Stimulated activated CD4-positive, alpha-beta T cell treated with anti-CD3 and anti-CD28 coated beads, Interleukin-1b, Interleukin-23, amount 100 ng/mL, for 4 hours (primary cell): ENCODE data around the gene F8A1.
"Not testable (repeated sequence)": the region's sequence is repeated elsewhere in the genome, so short reads cannot be mapped to it uniquely, and the experiment has no call there.

Experiments used
- DNase-seq, 2 donors: peaks; one replicate each; pipeline ENCODE4 v3.0.0-alpha.2; 2020; ENCODE audit warnings: low read depth in 2 of 2

F8A1 gene

GRCh38 chrX:154886069-154886788, at the start of gene F8A1:
F8A1 (plus strand) TSS chrX:154886355; CDS start chrX:154886375, 20 bp downstream.
- DNase-seq, result peak in 1 of 2 donors; percentile 40

GRCh38 chrX:154840856-154841255, 45.3 kb upstream of the F8A1 start:
- DNase-seq, result no peak

GRCh38 chrX:154850957-154851611, 35.1 kb upstream of the F8A1 start:
- no peak for DNase-seq

- DNase-seq, result no peak
These were observed 30.9 kb upstream of the F8A1 start for GRCh38 chrX:154855256-154855655.

- DNase-seq, result not testable (repeated sequence)
These were observed 17.6 kb upstream of the F8A1 start for GRCh38 chrX:154868522-154868921.

GRCh38 chrX:154873329-154873728, 12.8 kb upstream of the F8A1 start:
- DNase-seq, result no peak

- not testable (repeated sequence) for DNase-seq
These were observed 2.1 kb upstream of the F8A1 start for GRCh38 chrX:154884069-154884468.

- not testable (repeated sequence) for DNase-seq
These were observed 1.1 kb upstream of the F8A1 start for GRCh38 chrX:154885057-154885456.

GRCh38 chrX:154885549-154885948, 606 bp upstream of the F8A1 start:
- not testable (repeated sequence) for DNase-seq

- DNase-seq, result not testable (repeated sequence)
These were observed 650 bp downstream of the F8A1 start for GRCh38 chrX:154886789-154887221.

- no peak for DNase-seq
These were observed 5.0 kb downstream of the F8A1 start for GRCh38 chrX:154890990-154891639.

GRCh38 chrX:154892296-154892695, 6.1 kb downstream of the F8A1 start:
- no peak for DNase-seq

GRCh38 chrX:154900323-154900722, 14.2 kb downstream of the F8A1 start:
- DNase-seq, result no peak

- no peak for DNase-seq
These were observed 16.3 kb downstream of the F8A1 start for GRCh38 chrX:154902408-154902807.

- no peak for DNase-seq
These were observed 22.7 kb downstream of the F8A1 start for GRCh38 chrX:154908821-154909220.

GRCh38 chrX:154910048-154910447, 23.9 kb downstream of the F8A1 start:
- not testable (repeated sequence) for DNase-seq

GRCh38 chrX:154910528-154910927, 24.4 kb downstream of the F8A1 start:
- not testable (repeated sequence) for DNase-seq

GRCh38 chrX:154914052-154914451, 27.9 kb downstream of the F8A1 start:
- DNase-seq, result no peak

- peak in 1 of 2 donors; percentile 0 for DNase-seq
These were observed 31.9 kb downstream of the F8A1 start for GRCh38 chrX:154918060-154918483.

- not testable (repeated sequence) for DNase-seq
These were observed 38.6 kb downstream of the F8A1 start for GRCh38 chrX:154924771-154925170.
